Measurements from ENCODE around the gene BABAM2. TPM values are rescaled to one million over a fixed set of nuclear protein-coding genes. Genes with fewer than 3 reads are reported as not detected.
A peak's percentile ranks its signal among the peaks of the same experiment; 100 is the strongest.

Gene BABAM2
- total RNA-seq, 4 donors from 2014 or later: 33.2 to 70.3 (median 38.6) TPM

GRCh38 chr2:28153851-28154250 is 263.3 kb downstream of the BABAM2 start:
- TF ChIP-seq CTCF (IDR thresholded peaks at IDR 0.05) (no peak), POLR2A (IDR thresholded peaks at IDR 0.05) (no peak)
- no peak overlapping the region for H3K27ac ChIP-seq
- no peaks in the 10 kb centered on the region for H3K36me3 ChIP-seq
- H3K4me1 ChIP-seq: no peaks in the 10 kb centered on the region
- DNase-seq: no peak
- no peaks in the 10 kb centered on the region for H3K27me3 ChIP-seq
- no peaks in the 10 kb centered on the region for H3K9me3 ChIP-seq
- 91 to 93% methylated on average over 3 of the region's 3 CpGs for WGBS, 2 donors
- H3K4me3 ChIP-seq (replicated peaks in 1 of 3): no peak overlapping the region
- intact Hi-C loops (cut with DNase I): no loop called here

- Histone ChIP-seq H3K4me3 (replicated peaks in 1 of 3) (no peak overlapping the region), H3K27ac (no peak overlapping the region), H3K36me3 (no peaks in the 10 kb centered on the region), H3K4me1 (no peaks in the 10 kb centered on the region), H3K9me3 (no peaks in the 10 kb centered on the region), H3K27me3 (no peaks in the 10 kb centered on the region)
- 95 to 98% methylated on average over 4 of the region's 4 CpGs for WGBS, 2 donors
- TF ChIP-seq POLR2A (IDR thresholded peaks at IDR 0.05) (no peak), CTCF (IDR thresholded peaks at IDR 0.05) (no peak)
- DNase-seq: no peak
- intact Hi-C loops (cut with DNase I): no loop called here
Measured at GRCh38 chr2:28155086-28155485, 264.6 kb downstream of the BABAM2 start.

GRCh38 chr2:28155627-28156026 is 265.1 kb downstream of the BABAM2 start:
- Histone ChIP-seq H3K27ac (no peak overlapping the region), H3K4me3 (replicated peaks in 1 of 3) (no peak overlapping the region), H3K36me3 (no peaks in the 10 kb centered on the region), H3K4me1 (no peaks in the 10 kb centered on the region), H3K9me3 (no peaks in the 10 kb centered on the region), H3K27me3 (no peaks in the 10 kb centered on the region)
- 41 to 50% methylated on average over 1 of the region's 1 CpG for WGBS, 2 donors
- intact Hi-C loops (cut with DNase I): no loop called here
- DNase-seq: no peak
- no peak for TF ChIP-seq POLR2A (IDR thresholded peaks at IDR 0.05)
- peak in 1 of 6 experiments; percentile 31 for TF ChIP-seq CTCF (IDR thresholded peaks at IDR 0.05)

GRCh38 chr2:28158791-28159190 is 268.3 kb downstream of the BABAM2 start:
- no peaks in the 10 kb centered on the region for H3K9me3 ChIP-seq
- 92 to 97% methylated on average over 2 of the region's 2 CpGs for WGBS, 2 donors

GRCh38 chr2:28160986-28161425 is 270.5 kb downstream of the BABAM2 start:
- intact Hi-C loops (cut with DNase I): no loop called here
- Histone ChIP-seq H3K27me3 (no peaks in the 10 kb centered on the region), H3K36me3 (no peaks in the 10 kb centered on the region), H3K9me3 (no peaks in the 10 kb centered on the region), H3K4me1 (peaks cover 15% of the 10 kb centered on the region in 2 donors), H3K27ac (no peak overlapping the region), H3K4me3 (replicated peaks in 1 of 3) (no peak overlapping the region)
- 45 to 68% methylated on average over 3 of the region's 3 CpGs for WGBS, 2 donors
- TF ChIP-seq POLR2A (IDR thresholded peaks at IDR 0.05) (no peak), CTCF (IDR thresholded peaks at IDR 0.05) (no peak)
- no peak for DNase-seq

More at GRCh38 chr2:28158791-28159190, 268.3 kb downstream of the BABAM2 start:
- Histone ChIP-seq H3K36me3 (no peaks in the 10 kb centered on the region), H3K4me1 (peaks cover 5% of the 10 kb centered on the region in 2 donors), H3K27ac (no peak overlapping the region), H3K27me3 (no peaks in the 10 kb centered on the region), H3K4me3 (replicated peaks in 1 of 3) (no peak overlapping the region)
- DNase-seq: no peak
- intact Hi-C loops (cut with DNase I): no loop called here
- TF ChIP-seq CTCF (IDR thresholded peaks at IDR 0.05) (no peak), POLR2A (IDR thresholded peaks at IDR 0.05) (no peak)

Data from thyroid gland (tissue), 4 donors.